ENCODE results near the gene CHST11. TPM values are rescaled to one million over a fixed set of nuclear protein-coding genes. Genes with fewer than 3 reads are reported as not detected.

Gene CHST11
- total RNA-seq, 4 donors from 2014 or later = 20.8 to 56.7 (median 26.5) TPM

DNA sequence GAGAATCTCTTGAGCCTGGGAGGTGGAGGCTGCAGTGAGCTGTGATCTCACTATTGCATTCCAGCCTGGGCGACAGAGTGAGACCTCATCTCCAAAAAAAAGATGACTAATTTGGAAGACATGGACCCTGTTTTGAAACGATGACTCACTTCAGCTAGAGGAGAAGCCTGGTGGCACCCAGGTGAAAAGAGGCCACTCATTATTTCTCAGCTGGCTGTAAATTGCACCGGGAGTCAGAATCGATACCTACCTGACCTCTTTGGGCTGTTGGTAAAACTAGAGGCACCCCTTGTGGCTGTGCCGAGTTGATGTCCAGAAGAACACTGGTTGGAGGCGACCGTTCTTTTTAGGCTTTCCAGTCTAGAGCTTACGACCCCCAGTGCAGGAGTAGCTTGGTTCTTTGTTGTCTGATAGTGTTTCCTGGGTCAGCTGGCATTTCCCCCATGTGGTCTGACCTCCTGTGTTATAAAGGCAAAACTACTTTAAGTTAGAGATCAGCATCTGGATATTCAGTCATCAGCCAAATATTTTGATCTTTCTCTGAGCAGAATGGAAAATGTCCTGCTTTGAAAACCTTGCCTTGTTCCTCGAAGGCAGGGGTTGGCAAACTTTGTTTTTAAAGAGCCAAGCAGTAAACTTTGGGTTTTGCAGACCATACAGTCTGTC, 93.2 kb downstream of the CHST11 start:
- TF ChIP-seq EP300 (IDR thresholded peaks at IDR 0.05) = no peak
- TF ChIP-seq POLR2A (IDR thresholded peaks at IDR 0.05) = no peak
- no peak for TF ChIP-seq CTCF (IDR thresholded peaks at IDR 0.05)
- Histone ChIP-seq H3K9me3 (peaks cover 0 to 4% (median 0%) of the 10 kb centered on the region in 4 donors), H3K36me3 (no peaks in the 10 kb centered on the region), H3K27me3 (no peaks in the 10 kb centered on the region), H3K4me1 (peaks cover 0 to 5% (median 0%) of the 10 kb centered on the region in 4 donors), H3K4me3 (no peak overlapping the region), H3K27ac (no peak overlapping the region)
- 76 to 77% methylated on average over 9 of the region's 9 CpGs for WGBS, 2 donors
- DNase-seq (ENCODE audit: low spot score in 2 of 2) = no peak

DNA sequence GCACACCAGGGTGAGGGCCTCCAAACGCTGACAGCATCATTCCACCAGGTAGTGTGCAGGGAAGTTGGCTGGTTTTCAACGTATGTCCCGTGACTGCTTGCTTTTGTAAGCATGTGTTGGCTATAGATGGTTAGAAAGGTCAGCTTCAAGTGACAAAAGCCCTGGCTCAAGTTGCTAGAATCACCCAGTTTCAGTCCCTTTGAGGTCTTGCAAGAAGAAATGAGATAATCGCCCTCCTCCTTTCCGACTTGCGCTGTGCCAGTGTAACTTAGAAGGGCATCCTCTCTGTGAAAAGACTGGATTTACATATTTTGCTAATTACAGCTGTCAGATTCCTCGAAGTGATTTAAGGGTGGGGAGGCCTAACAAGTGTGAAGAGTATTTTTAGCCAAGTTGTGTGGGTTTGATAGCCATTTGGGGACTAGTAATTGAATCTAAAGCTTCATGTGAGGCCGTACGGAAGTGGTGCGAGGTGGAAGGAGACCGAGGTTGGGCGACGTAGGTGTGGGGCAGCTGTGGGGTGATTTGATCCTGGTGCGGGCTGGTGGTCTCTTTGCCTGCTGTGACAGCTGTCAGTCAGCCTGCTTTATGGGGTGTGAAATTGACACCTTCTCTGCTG, 94.7 kb downstream of the CHST11 start:
- no peak for TF ChIP-seq CTCF (IDR thresholded peaks at IDR 0.05)
- no peak for TF ChIP-seq POLR2A (IDR thresholded peaks at IDR 0.05)
- TF ChIP-seq EP300 (IDR thresholded peaks at IDR 0.05) = no peak
- no peak overlapping the region for H3K4me3 ChIP-seq
- 66 to 80% methylated on average over 14 of the region's 14 CpGs for WGBS, 2 donors
- H3K9me3 ChIP-seq = peaks cover 0 to 4% (median 0%) of the 10 kb centered on the region in 4 donors
- no peak overlapping the region for H3K27ac ChIP-seq
- H3K4me1 ChIP-seq = peaks cover 0 to 3% (median 0%) of the 10 kb centered on the region in 4 donors
- H3K27me3 ChIP-seq = no peaks in the 10 kb centered on the region
- no peak for DNase-seq (ENCODE audit: low spot score in 2 of 2)
- H3K36me3 ChIP-seq = no peaks in the 10 kb centered on the region

DNA sequence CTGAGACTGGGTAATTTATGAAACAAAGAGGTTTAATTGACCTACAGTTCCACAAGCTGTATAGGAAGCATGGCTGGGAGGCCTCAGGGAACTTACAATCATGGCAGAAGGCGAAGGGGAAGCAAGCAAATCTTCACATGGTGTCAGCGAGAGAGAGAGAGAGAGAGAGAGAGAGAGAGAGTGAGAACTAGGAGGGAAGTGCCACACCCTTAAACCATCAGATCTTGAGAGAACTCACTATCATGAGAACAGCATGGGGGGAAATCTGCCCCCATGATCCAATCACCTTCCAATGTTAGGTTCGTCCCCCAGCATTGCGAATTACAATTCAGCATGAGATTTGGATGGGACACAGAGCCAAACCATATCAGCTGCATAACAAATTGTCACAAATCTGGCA, 96.7 kb downstream of the CHST11 start:
- no peak for DNase-seq (ENCODE audit: low spot score in 2 of 2)
- no peaks in the 10 kb centered on the region for H3K27me3 ChIP-seq
- TF ChIP-seq POLR2A (IDR thresholded peaks at IDR 0.05) (no peak), EP300 (IDR thresholded peaks at IDR 0.05) (no peak), CTCF (IDR thresholded peaks at IDR 0.05) (no peak)
- H3K9me3 ChIP-seq = peaks cover 0 to 4% (median 0%) of the 10 kb centered on the region in 4 donors
- 91 to 93% methylated on average over 4 of the region's 4 CpGs for WGBS, 2 donors
- no peaks in the 10 kb centered on the region for H3K4me1 ChIP-seq
- no peaks in the 10 kb centered on the region for H3K36me3 ChIP-seq
- H3K27ac ChIP-seq = no peak overlapping the region
- no peak overlapping the region for H3K4me3 ChIP-seq

DNA sequence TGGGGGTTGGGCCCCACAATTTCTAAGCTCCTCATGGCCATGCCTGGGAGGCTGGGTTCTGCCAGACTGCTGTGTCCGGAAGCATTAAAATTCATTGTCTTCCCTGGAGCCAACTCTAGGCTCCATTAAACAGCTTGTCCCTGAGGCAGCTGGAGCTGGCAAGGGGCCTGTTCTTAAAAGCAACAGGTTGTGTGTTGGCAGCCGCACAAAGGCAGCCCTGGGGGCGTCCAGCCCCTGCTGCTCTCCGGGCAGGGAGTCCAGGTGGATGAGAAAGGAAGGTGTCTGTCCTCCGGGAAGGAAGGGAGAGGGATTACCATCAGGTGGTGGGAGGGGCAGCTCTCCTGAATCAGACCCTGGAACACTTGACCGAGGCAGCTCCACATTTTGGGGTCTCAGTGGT, 98.9 kb downstream of the CHST11 start:
- Histone ChIP-seq H3K36me3 (no peaks in the 10 kb centered on the region), H3K9me3 (peaks cover 0 to 4% (median 0%) of the 10 kb centered on the region in 4 donors), H3K4me1 (no peaks in the 10 kb centered on the region), H3K4me3 (no peak overlapping the region), H3K27ac (no peak overlapping the region), H3K27me3 (no peaks in the 10 kb centered on the region)
- 39 to 58% methylated on average over 5 of the region's 6 CpGs for WGBS, 2 donors
- TF ChIP-seq POLR2A (IDR thresholded peaks at IDR 0.05) (no peak), CTCF (IDR thresholded peaks at IDR 0.05) (no peak), EP300 (IDR thresholded peaks at IDR 0.05) (no peak)
- DNase-seq (ENCODE audit: low spot score in 2 of 2) = no peak

GRCh38 chr12:104557488-104558195, 100.9 kb downstream of the CHST11 start:
- peaks cover 0 to 4% (median 0%) of the 10 kb centered on the region in 4 donors for H3K9me3 ChIP-seq
- H3K27me3 ChIP-seq = no peaks in the 10 kb centered on the region
- WGBS, 2 donors = 78 to 83% methylated on average over 13 of the region's 13 CpGs
- no peaks in the 10 kb centered on the region for H3K36me3 ChIP-seq
- TF ChIP-seq POLR2A (IDR thresholded peaks at IDR 0.05) (no peak), EP300 (IDR thresholded peaks at IDR 0.05) (no peak), CTCF (IDR thresholded peaks at IDR 0.05) (no peak)
- no peak overlapping the region for H3K4me3 ChIP-seq
- no peaks in the 10 kb centered on the region for H3K4me1 ChIP-seq
- DNase-seq (ENCODE audit: low spot score in 2 of 2) = no peak
- H3K27ac ChIP-seq = no peak overlapping the region
